HEK293 (cell line): ENCODE measurements around the gene ZNF473.
"Not testable (repeated sequence)": the region's sequence is repeated elsewhere in the genome, so short reads cannot be mapped to it uniquely, and the experiment has no call there.

Experiments
- CTCF ChIA-PET: fragments of 350-600 bp; formaldehyde crosslinking; extraction: SDS; loops from one replicate; lab custom pipeline; 2021; ENCODE audit warnings: antibody characterized with exemption; lab: Yijun Ruan, JAX
- POLR2A ChIA-PET: fragments of 300-600 bp; formaldehyde crosslinking; extraction: SDS; loops from one replicate; lab custom pipeline; 2020; ENCODE audit warnings: antibody characterized with exemption, inconsistent platforms; lab: Yijun Ruan, JAX
- H3K27ac ChIP-seq: fragments of 200-500 bp; sonication (Bioruptor generic); 2 replicates; pipeline ENCODE4 v1.5.1; 2014; ENCODE audit warnings: low read depth, low read length, control low read depth, inconsistent platforms; ENCODE audit errors: extremely low read depth
- H3K36me3 ChIP-seq, 2 experiments: fragments of 200-500 bp in 1 of 2; sonication (Bioruptor generic) in 1 of 2; 1 replicate in 1 of 2; 2 replicates in 1 of 2; pipeline ENCODE4 v1.5.1; 2014 to 2017; ENCODE audit warnings: inconsistent platforms in 2 of 2, low read length in 2 of 2; ENCODE audit not compliant: control insufficient read depth in 2 of 2, insufficient read depth in 1 of 2
- H3K4me1 ChIP-seq: fragments of 200-500 bp; sonication (Bioruptor generic); 2 replicates; pipeline ENCODE4 v1.5.1; 2014; ENCODE audit warnings: mild to moderate bottlenecking, low read length, inconsistent platforms; ENCODE audit not compliant: control insufficient read depth, insufficient read depth
- H3K4me3 ChIP-seq: 2 replicates; pipeline ENCODE4 v1.5.1; 2011; ENCODE audit warnings: low read depth, mild to moderate bottlenecking, control low read depth, low read length, moderate library complexity
- H3K9me3 ChIP-seq: fragments of 200-500 bp; sonication (Bioruptor generic); 2 replicates; pipeline ENCODE4 v1.5.1; 2014; ENCODE audit warnings: low read depth, low read length, inconsistent platforms; ENCODE audit not compliant: control insufficient read depth, insufficient read depth
- RBAK ChIP-seq: fragments of 450-650 bp; formaldehyde crosslinking; IDR thresholded peaks from 2 replicates; pipeline ENCODE4 v1.5.1; 2016; ENCODE audit warnings: missing biosample characterization, missing genetic modification characterization
- SCRT1 ChIP-seq: fragments of 450-650 bp; formaldehyde crosslinking; IDR thresholded peaks from 2 replicates; pipeline ENCODE4 v1.5.1; 2016; ENCODE audit warnings: missing biosample characterization, missing genetic modification characterization, borderline replicate concordance
- ZBTB1 ChIP-seq: fragments of 450-650 bp; formaldehyde crosslinking; IDR thresholded peaks from 2 replicates; pipeline ENCODE4 v1.5.1; 2016; ENCODE audit warnings: missing biosample characterization, missing genetic modification characterization
- ZFP3 ChIP-seq: fragments of 450-650 bp; formaldehyde crosslinking; IDR thresholded peaks from 2 replicates; pipeline ENCODE4 v1.5.1; 2016; ENCODE audit warnings: low read depth, missing biosample characterization, missing genetic modification characterization
- ZNF121 ChIP-seq: fragments of 450-650 bp; formaldehyde crosslinking; IDR thresholded peaks from 2 replicates; pipeline ENCODE4 v1.5.1; 2016; ENCODE audit warnings: missing biosample characterization, missing genetic modification characterization
- ZNF350 ChIP-seq: fragments of 450-650 bp; formaldehyde crosslinking; IDR thresholded peaks from 2 replicates; pipeline ENCODE4 v1.5.0; 2017; ENCODE audit warnings: missing biosample characterization, mild to moderate bottlenecking, missing genetic modification characterization
- ZNF473 ChIP-seq: fragments of 450-650 bp; formaldehyde crosslinking; IDR thresholded peaks from 2 replicates; pipeline ENCODE4 v1.5.1; 2017; ENCODE audit warnings: missing biosample characterization, missing genetic modification characterization
- ZNF664 ChIP-seq: fragments of 450-650 bp; formaldehyde crosslinking; IDR thresholded peaks from 2 replicates; pipeline ENCODE4 v1.5.1; 2016; ENCODE audit warnings: missing biosample characterization, missing genetic modification characterization
- TF ChIP-seq, protein P1 (sequence below): fragments of 450-650 bp; formaldehyde crosslinking; IDR thresholded peaks from 2 replicates; pipeline ENCODE4 v1.5.1; 2016; ENCODE audit warnings: missing biosample characterization, missing genetic modification characterization
- TF ChIP-seq, protein P2 (sequence below): fragments of 450-650 bp; formaldehyde crosslinking; IDR thresholded peaks from 2 replicates; pipeline ENCODE4 v1.5.1; 2016; ENCODE audit warnings: missing biosample characterization, missing genetic modification characterization
- TF ChIP-seq, protein P3 (sequence below): sonication (generic); formaldehyde crosslinking; IDR thresholded peaks from 2 replicates; pipeline ENCODE4 v1.8.1; 2022; ENCODE audit warnings: mild to moderate bottlenecking, moderate library complexity, missing genetic modification reagents

Gene ZNF473

DNA sequence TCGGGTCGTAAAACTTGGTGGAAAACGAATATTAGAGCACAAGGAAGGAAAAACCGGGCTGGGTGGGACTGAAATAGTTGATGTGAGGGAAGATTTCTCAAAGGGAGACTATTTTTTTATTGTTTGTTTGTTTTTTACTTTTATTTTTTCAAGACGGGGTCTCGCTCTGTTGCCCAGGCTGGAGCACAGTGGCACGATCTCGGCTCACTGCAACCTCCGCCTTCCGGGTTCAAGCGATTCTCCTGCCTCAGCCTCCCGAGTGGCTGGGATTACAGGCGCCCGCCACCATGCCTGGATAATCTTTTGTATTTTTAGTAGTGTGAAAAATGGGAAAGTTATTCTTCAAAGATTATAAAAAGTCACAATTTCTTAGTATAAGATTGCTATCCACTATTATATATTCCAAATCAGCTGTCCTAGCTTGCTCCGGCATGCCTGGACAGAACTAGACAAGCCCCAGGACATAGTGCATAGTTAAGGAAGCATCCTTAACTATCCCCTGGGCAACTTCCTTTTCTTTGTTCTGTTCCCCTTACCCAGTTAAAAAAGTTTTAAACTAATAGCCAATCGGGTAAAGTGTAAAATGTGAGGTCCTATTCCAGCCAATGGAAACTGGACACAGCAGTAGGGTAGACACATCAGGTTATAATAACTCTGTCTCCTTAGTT lies 25.6 kb downstream of the ZNF473 start:
- not testable (repeated sequence) for H3K4me1 ChIP-seq, H3K27ac ChIP-seq, H3K9me3 ChIP-seq
- ChIA-PET CTCF (interaction anchor here (0.6 to 1.4 kb wide), 3 partner anchors 9 to 33 kb away, joined by 3 to 6 read pairs (median 3); no protein-coding TSS in a partner anchor), POLR2A (interaction anchor here (0.6 to 2.6 kb wide), 4 partner anchors 15 to 122 kb away, joined by 3 to 12 read pairs (median 4); partner anchors contain the start of genes ATF5, NUP62 and ZNF473)
- Histone ChIP-seq H3K4me3 (peak overlapping the region; percentile 55), H3K36me3 (peaks cover 0 to 21% of the 10 kb centered on the region in 2 experiments; a peak in 1 of 3 replicates)
- TF ChIP-seq ZNF121 (peak; percentile 99), ZNF664 (0 out of 2 replicates have a peak, but pooled peaks have one; percentile 12)
- TF ChIP-seq, protein P1, sequence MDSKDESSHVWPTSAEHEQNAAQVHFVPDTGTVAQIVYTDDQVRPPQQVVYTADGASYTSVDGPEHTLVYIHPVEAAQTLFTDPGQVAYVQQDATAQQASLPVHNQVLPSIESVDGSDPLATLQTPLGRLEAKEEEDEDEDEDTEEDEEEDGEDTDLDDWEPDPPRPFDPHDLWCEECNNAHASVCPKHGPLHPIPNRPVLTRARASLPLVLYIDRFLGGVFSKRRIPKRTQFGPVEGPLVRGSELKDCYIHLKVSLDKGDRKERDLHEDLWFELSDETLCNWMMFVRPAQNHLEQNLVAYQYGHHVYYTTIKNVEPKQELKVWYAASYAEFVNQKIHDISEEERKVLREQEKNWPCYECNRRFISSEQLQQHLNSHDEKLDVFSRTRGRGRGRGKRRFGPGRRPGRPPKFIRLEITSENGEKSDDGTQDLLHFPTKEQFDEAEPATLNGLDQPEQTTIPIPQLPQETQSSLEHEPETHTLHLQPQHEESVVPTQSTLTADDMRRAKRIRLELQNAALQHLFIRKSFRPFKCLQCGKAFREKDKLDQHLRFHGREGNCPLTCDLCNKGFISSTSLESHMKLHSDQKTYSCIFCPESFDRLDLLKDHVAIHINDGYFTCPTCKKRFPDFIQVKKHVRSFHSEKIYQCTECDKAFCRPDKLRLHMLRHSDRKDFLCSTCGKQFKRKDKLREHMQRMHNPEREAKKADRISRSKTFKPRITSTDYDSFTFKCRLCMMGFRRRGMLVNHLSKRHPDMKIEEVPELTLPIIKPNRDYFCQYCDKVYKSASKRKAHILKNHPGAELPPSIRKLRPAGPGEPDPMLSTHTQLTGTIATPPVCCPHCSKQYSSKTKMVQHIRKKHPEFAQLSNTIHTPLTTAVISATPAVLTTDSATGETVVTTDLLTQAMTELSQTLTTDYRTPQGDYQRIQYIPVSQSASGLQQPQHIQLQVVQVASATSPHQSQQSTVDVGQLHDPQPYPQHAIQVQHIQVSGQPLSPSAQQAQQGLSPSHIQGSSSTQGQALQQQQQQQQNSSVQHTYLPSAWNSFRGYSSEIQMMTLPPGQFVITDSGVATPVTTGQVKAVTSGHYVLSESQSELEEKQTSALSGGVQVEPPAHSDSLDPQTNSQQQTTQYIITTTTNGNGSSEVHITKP (tag by site-specific recombination): peak; percentile 71
- TF ChIP-seq, protein P2, sequence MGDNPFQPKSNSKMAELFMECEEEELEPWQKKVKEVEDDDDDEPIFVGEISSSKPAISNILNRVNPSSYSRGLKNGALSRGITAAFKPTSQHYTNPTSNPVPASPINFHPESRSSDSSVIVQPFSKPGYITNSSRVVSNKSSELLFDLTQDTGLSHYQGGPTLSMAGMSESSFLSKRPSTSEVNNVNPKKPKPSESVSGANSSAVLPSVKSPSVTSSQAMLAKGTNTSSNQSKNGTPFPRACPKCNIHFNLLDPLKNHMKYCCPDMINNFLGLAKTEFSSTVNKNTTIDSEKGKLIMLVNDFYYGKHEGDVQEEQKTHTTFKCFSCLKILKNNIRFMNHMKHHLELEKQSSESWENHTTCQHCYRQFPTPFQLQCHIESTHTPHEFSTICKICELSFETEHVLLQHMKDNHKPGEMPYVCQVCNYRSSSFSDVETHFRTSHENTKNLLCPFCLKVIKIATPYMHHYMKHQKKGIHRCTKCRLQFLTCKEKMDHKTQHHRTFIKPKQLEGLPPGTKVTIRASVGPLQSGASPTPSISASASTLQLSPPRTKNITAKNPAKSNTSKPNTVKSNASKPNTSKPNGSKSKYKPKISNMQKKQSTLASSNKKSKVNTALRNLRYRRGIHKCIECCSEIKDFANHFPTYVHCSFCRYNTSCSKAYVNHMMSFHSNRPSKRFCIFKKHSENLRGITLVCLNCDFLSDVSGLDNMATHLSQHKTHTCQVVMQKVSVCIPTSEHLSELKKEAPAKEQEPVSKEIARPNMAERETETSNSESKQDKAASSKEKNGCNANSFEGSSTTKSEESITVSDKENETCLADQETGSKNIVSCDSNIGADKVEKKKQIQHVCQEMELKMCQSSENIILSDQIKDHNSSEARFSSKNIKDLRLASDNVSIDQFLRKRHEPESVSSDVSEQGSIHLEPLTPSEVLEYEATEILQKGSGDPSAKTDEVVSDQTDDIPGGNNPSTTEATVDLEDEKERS (tag by site-specific recombination): peak; percentile 77; the same call in 1 of the 2 replicates

DNA sequence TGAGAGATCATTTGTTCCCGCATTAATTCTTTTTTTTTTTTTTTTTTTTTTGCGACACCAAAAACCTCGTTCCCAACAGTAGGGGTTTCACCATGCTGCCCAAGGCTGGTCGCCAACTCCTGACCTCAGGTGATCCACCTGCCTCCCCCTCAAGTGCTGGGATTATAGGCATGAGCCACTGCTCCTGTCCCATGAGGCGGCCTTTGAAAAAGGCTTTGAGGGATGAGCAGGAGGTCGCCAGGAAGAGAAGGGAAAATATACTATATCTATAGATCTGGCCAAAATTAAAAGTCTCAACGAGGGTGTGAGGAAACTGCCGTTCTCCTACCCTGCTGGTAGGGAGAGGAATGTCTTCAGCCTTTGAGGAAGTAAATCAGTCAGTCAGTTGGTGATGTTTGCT lies 26.2 kb downstream of the ZNF473 start:
- no peak overlapping the region for H3K27ac ChIP-seq
- TF ChIP-seq, protein P3, sequence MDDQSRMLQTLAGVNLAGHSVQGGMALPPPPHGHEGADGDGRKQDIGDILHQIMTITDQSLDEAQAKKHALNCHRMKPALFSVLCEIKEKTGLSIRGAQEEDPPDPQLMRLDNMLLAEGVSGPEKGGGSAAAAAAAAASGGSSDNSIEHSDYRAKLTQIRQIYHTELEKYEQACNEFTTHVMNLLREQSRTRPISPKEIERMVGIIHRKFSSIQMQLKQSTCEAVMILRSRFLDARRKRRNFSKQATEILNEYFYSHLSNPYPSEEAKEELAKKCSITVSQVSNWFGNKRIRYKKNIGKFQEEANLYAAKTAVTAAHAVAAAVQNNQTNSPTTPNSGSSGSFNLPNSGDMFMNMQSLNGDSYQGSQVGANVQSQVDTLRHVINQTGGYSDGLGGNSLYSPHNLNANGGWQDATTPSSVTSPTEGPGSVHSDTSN: no peak
- TF ChIP-seq ZFP3 (tag by site-specific recombination): peak; percentile 72
- H3K4me1 ChIP-seq: no peaks in the 10 kb centered on the region
- H3K4me3 ChIP-seq: no peak overlapping the region
- ChIA-PET POLR2A (no interaction called here), CTCF (interaction anchor here (0.7 to 1.4 kb wide), 2 partner anchors 10 to 11 kb away, joined by 3 to 6 read pairs; no protein-coding TSS in a partner anchor)
- H3K9me3 ChIP-seq: no peaks in the 10 kb centered on the region
- H3K36me3 ChIP-seq: peaks cover 0 to 15% of the 10 kb centered on the region in 2 experiments; a peak in 1 of 3 replicates

DNA sequence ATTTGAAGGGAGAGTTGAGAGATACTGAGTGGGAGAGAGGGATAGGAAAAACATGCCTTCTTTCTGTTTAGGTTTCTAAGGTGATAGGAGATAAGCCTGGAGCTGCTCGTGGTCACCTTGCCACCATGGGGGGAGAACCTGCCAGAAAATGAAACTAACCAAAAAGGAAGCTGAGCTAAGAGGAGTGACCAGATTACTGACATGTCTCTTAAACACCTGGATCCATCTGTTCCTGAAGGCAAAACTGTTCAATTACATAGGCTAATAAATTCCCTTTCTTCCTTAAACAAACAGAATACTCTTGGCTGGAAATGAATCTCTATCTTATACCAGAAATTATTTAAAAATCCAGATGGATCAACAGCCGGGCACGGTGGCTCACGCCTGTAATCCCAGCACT lies 27.3 kb downstream of the ZNF473 start:
- H3K9me3 ChIP-seq: no peaks in the 10 kb centered on the region
- TF ChIP-seq ZBTB1 (tag by site-specific recombination): no peak
- no peak for TF ChIP-seq RBAK (tag by site-specific recombination)
- no peak for TF ChIP-seq ZNF350
- TF ChIP-seq ZNF473 (tag by site-specific recombination): no peak
- TF ChIP-seq SCRT1 (tag by site-specific recombination): no peak
- H3K36me3 ChIP-seq: peaks cover 0 to 3% of the 10 kb centered on the region in 2 experiments; a peak in 1 of 3 replicates
- H3K4me3 ChIP-seq: no peak overlapping the region
- H3K4me1 ChIP-seq: no peaks in the 10 kb centered on the region
- ChIA-PET CTCF (no interaction called here), POLR2A (no interaction called here)
- H3K27ac ChIP-seq: no peak overlapping the region
